GM18517 (cell line): Measurements from ENCODE around the gene CATSPERZ.

Experiments used
- ATAC-seq: cut with Tn5 transposase; IDR thresholded peaks from one replicate; pipeline ENCODE4 v1.9.1; 2021; ENCODE audit warnings: mild to moderate bottlenecking, moderate library complexity; ENCODE audit not compliant: unreplicated experiment

The CATSPERZ gene

GRCh38 chr11:64337538-64338249 lies 37.5 kb downstream of the CATSPERZ start:
- no peak for ATAC-seq

GRCh38 chr11:64338716-64339115 lies 38.6 kb downstream of the CATSPERZ start:
- ATAC-seq, result no peak

GRCh38 chr11:64339286-64339685 lies 39.1 kb downstream of the CATSPERZ start:
- ATAC-seq, result no peak

- peak; percentile 36 for ATAC-seq
Observed at GRCh38 chr11:64339754-64340408, 39.7 kb downstream of the CATSPERZ start, which contains the start of gene CCDC88B. TSS of gene CCDC88B (plus strand) at chr11:64340204. CDS start at chr11:64340267, 63 bp downstream.

- no peak for ATAC-seq
Observed at GRCh38 chr11:64340671-64341335, 40.6 kb downstream of the CATSPERZ start.

GRCh38 chr11:64341429-64341828 lies 41.3 kb downstream of the CATSPERZ start:
- no peak for ATAC-seq

- no peak for ATAC-seq
Observed at GRCh38 chr11:64341851-64342791, 42.0 kb downstream of the CATSPERZ start.

- no peak for ATAC-seq
Observed at GRCh38 chr11:64342869-64343745, 42.9 kb downstream of the CATSPERZ start.

- ATAC-seq, result no peak
Observed at GRCh38 chr11:64343767-64344559, 43.8 kb downstream of the CATSPERZ start.

GRCh38 chr11:64344787-64345186 lies 44.6 kb downstream of the CATSPERZ start:
- ATAC-seq, result no peak

GRCh38 chr11:64347193-64347867 lies 47.2 kb downstream of the CATSPERZ start:
- no peak for ATAC-seq

GRCh38 chr11:64348383-64349024 lies 48.3 kb downstream of the CATSPERZ start:
- ATAC-seq, result no peak

GRCh38 chr11:64349025-64349387 lies 48.8 kb downstream of the CATSPERZ start:
- ATAC-seq, result no peak

- no peak for ATAC-seq
Observed at GRCh38 chr11:64349404-64349803, 49.2 kb downstream of the CATSPERZ start.

- no peak for ATAC-seq
Observed at GRCh38 chr11:64351136-64351631, 51.0 kb downstream of the CATSPERZ start.

GRCh38 chr11:64352099-64352994 lies 52.2 kb downstream of the CATSPERZ start:
- ATAC-seq, result no peak
